ENCODE measurements around the gene FAM118A. TPM values are rescaled to one million over a fixed set of nuclear protein-coding genes. Genes with fewer than 3 reads are reported as not detected.

The FAM118A gene
- total and polyA plus RNA-seq, 2 experiments from 2014 or later = 11.9 to 20.3 TPM

- H3K4me1 ChIP-seq (ENCODE audit: insufficient read depth) = peaks cover 3% of the 10 kb centered on the region; the same call in 1 of the 2 replicates
- no peaks in the 10 kb centered on the region for H3K9me2 ChIP-seq (ENCODE audit: insufficient read depth)
- Mint-ChIP-seq H3K36me3 (ENCODE audit: low read depth) (no peaks in the 10 kb centered on the region), H3K4me3 (no peak overlapping the region; the same call in 2 of the 3 replicates), H3K27ac (no peak overlapping the region), H3K27me3 (ENCODE audit: insufficient read depth, low read depth, poor library complexity) (peaks cover 19% of the 10 kb centered on the region), H3K9me3 (no peaks in the 10 kb centered on the region), H3K4me1 (peaks cover 8% of the 10 kb centered on the region)
- no peaks in the 10 kb centered on the region for H3K79me2 ChIP-seq (replicated peaks; ENCODE audit: insufficient read depth)
- H3K27ac ChIP-seq (ENCODE audit: low read depth) = no peak overlapping the region
- ATAC-seq (peak; percentile 69), DNase-seq (ENCODE audit: low spot score) (peak; percentile 85)
- H3K4me3 ChIP-seq = no peak overlapping the region
- H3K4me2 ChIP-seq = no peak overlapping the region
- 0 out of 2 replicates have a peak, but pooled peaks cover 6% of the 10 kb centered on the region for H3F3A ChIP-seq (replicated peaks; ENCODE audit: low read depth)
- TF ChIP-seq CREB1 (CRISPR knock-in tag; IDR thresholded peaks at IDR 0.05; ENCODE audit: low read depth) (0 out of 2 replicates have a peak, but pooled peaks have one; percentile 18), EZH2phosphoT487 (IDR thresholded peaks at IDR 0.05; ENCODE audit: unreplicated experiment) (no peak), JUNB (IDR thresholded peaks at IDR 0.05; ENCODE audit: unreplicated experiment) (no peak), ZNF114 (CRISPR knock-in tag; IDR thresholded peaks at IDR 0.05) (no peak), CTCF (conservative IDR thresholded peaks at IDR 0.05; ENCODE audit: low read depth in 2 of 2) (peak; percentile 57 to 85), ZNF331 (CRISPR knock-in tag; IDR thresholded peaks at IDR 0.05; ENCODE audit: low read depth) (no peak), EZH2 (IDR thresholded peaks at IDR 0.05; ENCODE audit: low read depth, unreplicated experiment) (no peak), POLR2AphosphoS5 (IDR thresholded peaks at IDR 0.05; ENCODE audit: low read depth) (no peak), ZNF462 (CRISPR knock-in tag; IDR thresholded peaks at IDR 0.05) (no peak), NANOG (IDR thresholded peaks at IDR 0.05; ENCODE audit: borderline replicate concordance) (no peak), REST (IDR thresholded peaks at IDR 0.05; ENCODE audit: unreplicated experiment) (no peak), ETS1 (IDR thresholded peaks at IDR 0.05) (no peak), STAT1 (IDR thresholded peaks at IDR 0.05; ENCODE audit: unreplicated experiment) (no peak)
- peaks cover 5% of the 10 kb centered on the region; the same call in 1 of the 2 replicates for H3K27me3 ChIP-seq (ENCODE audit: insufficient read depth)
- H4K20me1 ChIP-seq (replicated peaks; ENCODE audit: insufficient read depth) = no peaks in the 10 kb centered on the region
- H2AFZ ChIP-seq = peak overlapping the region; percentile 92
- no peaks in the 10 kb centered on the region for H3K36me3 ChIP-seq (ENCODE audit: insufficient read depth)
Measured at GRCh38 chr22:45263463-45264269, 46.1 kb upstream of the FAM118A start.
